BE2C (cell line): Measurements from ENCODE around the gene DPY19L1.
"Not testable (repeated sequence)": the region's sequence is repeated elsewhere in the genome, so short reads cannot be mapped to it uniquely, and the experiment has no call there.

Experiments used
- DNase-seq: peaks from one replicate; pipeline ENCODE4 v3.0.0-alpha.2; 2020
- H3K27me3 ChIP-seq: fragments of 250-450 bp; sonication (Bioruptor Pico); 2 replicates; pipeline ENCODE4 v1.5.1; 2020; ENCODE audit warnings: mild to moderate bottlenecking
- H3K36me3 ChIP-seq: fragments of 250-450 bp; sonication (Bioruptor Pico); 2 replicates; pipeline ENCODE4 v1.5.1; 2020; ENCODE audit warnings: mild to moderate bottlenecking
- H3K4me1 ChIP-seq: fragments of 250-450 bp; sonication (Bioruptor Pico); 2 replicates; pipeline ENCODE4 v1.5.1; 2020
- H3K4me3 ChIP-seq: 2 replicates; pipeline ENCODE4 v1.5.1; 2011; ENCODE audit warnings: low read depth, low read length
- H3K9me3 ChIP-seq: fragments of 250-450 bp; sonication (Bioruptor Pico); 2 replicates; pipeline ENCODE4 v1.5.1; 2020
- TF ChIP-seq, protein P1 (sequence below): IDR thresholded peaks from 2 replicates; pipeline ENCODE4 v1.5.1; 2012; ENCODE audit warnings: mild to moderate bottlenecking, low read depth, low read length

Gene DPY19L1

DNA sequence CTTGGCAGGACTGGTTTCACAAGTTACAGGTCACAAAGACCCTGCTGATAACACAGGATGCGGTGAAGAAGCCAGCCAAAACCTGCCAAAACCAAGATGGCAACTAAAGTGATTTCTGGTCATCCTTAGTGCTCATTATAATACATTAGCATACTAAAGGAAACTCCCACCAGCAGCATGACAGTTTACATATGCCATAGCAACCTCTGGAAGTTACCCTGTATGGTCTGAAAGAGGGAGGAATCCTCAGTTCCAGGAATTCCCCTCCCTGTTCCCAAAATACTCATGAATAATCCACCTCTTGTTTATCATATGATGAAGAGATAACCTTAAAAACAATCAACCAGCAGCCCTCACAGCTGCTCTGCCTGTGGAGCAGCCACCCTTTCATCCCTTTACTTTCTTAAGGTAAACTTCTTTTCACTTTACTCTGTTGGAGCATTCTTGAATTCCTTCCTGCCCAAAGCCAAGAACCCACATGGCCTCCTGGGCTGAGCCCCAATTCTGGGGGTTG is 21.9 kb downstream of the DPY19L1 start:
- Histone ChIP-seq H3K36me3 (peaks cover 5% of the 10 kb centered on the region), H3K27me3 (no peaks in the 10 kb centered on the region), H3K4me3 (no peak overlapping the region), H3K4me1 (no peaks in the 10 kb centered on the region; the same call in 1 of the 2 replicates), H3K9me3 (no peaks in the 10 kb centered on the region)
- no peak for DNase-seq
- TF ChIP-seq, protein P1, sequence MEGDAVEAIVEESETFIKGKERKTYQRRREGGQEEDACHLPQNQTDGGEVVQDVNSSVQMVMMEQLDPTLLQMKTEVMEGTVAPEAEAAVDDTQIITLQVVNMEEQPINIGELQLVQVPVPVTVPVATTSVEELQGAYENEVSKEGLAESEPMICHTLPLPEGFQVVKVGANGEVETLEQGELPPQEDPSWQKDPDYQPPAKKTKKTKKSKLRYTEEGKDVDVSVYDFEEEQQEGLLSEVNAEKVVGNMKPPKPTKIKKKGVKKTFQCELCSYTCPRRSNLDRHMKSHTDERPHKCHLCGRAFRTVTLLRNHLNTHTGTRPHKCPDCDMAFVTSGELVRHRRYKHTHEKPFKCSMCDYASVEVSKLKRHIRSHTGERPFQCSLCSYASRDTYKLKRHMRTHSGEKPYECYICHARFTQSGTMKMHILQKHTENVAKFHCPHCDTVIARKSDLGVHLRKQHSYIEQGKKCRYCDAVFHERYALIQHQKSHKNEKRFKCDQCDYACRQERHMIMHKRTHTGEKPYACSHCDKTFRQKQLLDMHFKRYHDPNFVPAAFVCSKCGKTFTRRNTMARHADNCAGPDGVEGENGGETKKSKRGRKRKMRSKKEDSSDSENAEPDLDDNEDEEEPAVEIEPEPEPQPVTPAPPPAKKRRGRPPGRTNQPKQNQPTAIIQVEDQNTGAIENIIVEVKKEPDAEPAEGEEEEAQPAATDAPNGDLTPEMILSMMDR = no peak

- no peaks in the 10 kb centered on the region for H3K27me3 ChIP-seq
- TF ChIP-seq, protein P1 = no peak
- H3K9me3 ChIP-seq = no peaks in the 10 kb centered on the region
- no peaks in the 10 kb centered on the region for H3K4me1 ChIP-seq
- H3K36me3 ChIP-seq = peaks cover 5% of the 10 kb centered on the region
- DNase-seq = no peak
- H3K4me3 ChIP-seq = no peak overlapping the region
These were observed 25.1 kb downstream of the DPY19L1 start for GRCh38 chr7:35012160-35012559.

GRCh38 chr7:35011085-35011484 is 26.2 kb downstream of the DPY19L1 start:
- no peaks in the 10 kb centered on the region for H3K4me1 ChIP-seq
- no peaks in the 10 kb centered on the region for H3K27me3 ChIP-seq
- TF ChIP-seq, protein P1 = no peak
- H3K36me3 ChIP-seq = no peaks in the 10 kb centered on the region
- no peak overlapping the region for H3K4me3 ChIP-seq
- no peak for DNase-seq
- no peaks in the 10 kb centered on the region for H3K9me3 ChIP-seq

DNA sequence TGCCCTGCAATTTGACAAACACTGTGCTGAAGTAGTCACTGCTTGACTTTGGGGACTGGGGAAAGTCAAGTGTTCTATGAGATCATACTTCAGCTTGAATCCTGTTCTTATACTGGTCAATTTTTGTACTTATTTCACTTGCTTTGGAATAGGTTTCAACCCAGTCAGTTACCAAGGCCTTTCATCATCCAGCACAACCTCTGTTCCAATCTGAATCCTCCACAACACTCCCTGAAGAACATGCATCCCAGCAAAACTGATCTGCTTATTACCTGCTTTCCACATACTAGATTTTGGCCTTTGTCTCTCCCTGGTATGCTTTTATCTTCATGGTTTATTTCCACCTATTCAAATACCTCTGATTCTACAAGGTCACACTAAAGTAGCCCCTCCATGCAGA is 29.5 kb downstream of the DPY19L1 start:
- TF ChIP-seq, protein P1 = no peak
- no peak for DNase-seq
- H3K36me3 ChIP-seq = no peaks in the 10 kb centered on the region
- no peaks in the 10 kb centered on the region for H3K9me3 ChIP-seq
- no peaks in the 10 kb centered on the region for H3K27me3 ChIP-seq
- peaks cover 17% of the 10 kb centered on the region for H3K4me1 ChIP-seq
- no peak overlapping the region for H3K4me3 ChIP-seq

DNA sequence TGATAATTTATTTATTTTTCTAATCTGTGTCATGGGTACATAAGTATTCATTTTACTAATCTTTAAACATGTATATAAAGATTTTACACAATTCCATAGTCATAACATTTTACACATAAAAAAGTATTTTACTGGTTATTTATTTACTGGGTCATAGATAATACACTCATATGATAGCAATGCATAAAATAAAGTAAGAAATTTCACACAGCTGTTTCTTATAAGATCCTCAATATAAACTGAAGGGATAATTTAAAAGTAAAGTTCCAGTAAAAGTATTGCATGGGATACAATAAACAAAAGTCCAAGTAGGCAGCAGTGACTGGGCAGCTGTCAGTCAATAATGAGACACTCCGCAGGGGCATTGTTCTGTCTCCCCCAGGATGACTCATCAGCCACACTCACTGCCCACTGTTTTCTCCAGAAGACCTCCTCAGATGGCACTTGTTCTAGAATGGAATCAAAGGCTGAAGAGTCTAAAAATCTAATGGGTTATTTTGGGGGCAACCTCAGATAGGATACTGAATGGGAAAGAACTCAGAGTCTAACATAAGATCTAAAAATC is 32.7 kb downstream of the DPY19L1 start:
- Histone ChIP-seq H3K4me3 (no peak overlapping the region), H3K9me3 (no peaks in the 10 kb centered on the region; the same call in 1 of the 2 replicates), H3K4me1 (peaks cover 21% of the 10 kb centered on the region), H3K27me3 (no peaks in the 10 kb centered on the region), H3K36me3 (no peaks in the 10 kb centered on the region)
- DNase-seq = peak; percentile 56
- TF ChIP-seq, protein P1 = no peak

DNA sequence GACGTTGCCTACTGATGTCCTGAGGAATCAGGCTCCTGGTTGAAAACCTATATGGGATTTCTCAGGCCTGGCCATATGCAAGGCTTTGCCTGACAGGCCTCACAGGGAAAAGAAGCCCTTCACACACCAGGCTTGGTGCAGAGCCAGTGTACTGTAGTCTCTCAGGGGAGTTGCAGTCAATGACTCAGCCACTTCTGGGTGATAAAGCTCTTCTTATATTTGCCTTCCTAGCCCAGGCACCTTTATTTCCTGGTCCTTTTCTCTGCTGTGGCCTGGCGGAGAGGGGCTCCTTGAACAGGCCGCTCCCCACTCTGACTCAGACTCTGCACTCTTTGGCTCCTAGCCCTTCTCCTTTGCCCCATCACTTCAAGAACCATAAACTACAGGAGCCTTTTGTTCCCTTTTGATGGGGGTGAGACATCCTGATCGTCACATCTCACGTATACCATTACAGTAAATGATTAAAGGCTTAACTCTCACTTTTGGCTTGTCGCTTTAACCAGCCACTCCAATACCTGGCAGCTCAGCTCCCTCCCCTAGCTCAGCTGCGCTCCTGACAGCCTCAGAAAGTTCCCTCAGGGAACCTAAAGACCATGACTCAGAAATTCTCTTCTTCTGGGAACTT is 33.5 kb downstream of the DPY19L1 start:
- H3K9me3 ChIP-seq = no peaks in the 10 kb centered on the region; the same call in 1 of the 2 replicates
- H3K4me1 ChIP-seq = peaks cover 21% of the 10 kb centered on the region
- peak; percentile 83 for DNase-seq
- H3K4me3 ChIP-seq = no peak overlapping the region
- TF ChIP-seq, protein P1 = no peak
- no peaks in the 10 kb centered on the region for H3K27me3 ChIP-seq
- no peaks in the 10 kb centered on the region for H3K36me3 ChIP-seq

DNA sequence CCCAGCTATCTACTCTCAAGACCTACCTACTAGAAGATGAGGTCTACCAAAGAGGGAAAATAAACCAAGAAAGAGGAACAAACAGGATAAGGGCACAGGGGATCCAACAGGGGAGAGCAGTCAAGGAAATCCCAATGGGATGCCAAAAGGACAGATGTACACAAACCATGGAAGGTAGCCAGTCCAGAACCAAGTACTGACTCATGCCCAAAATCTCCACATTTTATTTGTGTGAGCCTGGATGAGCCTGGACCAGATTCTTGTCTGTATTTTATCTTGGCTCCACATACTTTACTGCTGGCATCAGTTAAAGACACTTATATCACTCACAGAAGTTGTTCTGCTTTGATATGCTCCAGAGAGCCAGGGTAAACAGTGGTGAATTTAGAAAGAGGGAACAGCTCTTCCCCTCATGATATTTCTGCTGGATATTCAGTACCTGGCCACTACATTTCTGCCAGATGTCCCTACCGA is 34.1 kb downstream of the DPY19L1 start:
- H3K4me1 ChIP-seq = peaks cover 21% of the 10 kb centered on the region
- not testable (repeated sequence) for DNase-seq, H3K27me3 ChIP-seq, H3K9me3 ChIP-seq, H3K36me3 ChIP-seq, H3K4me3 ChIP-seq

- not testable (repeated sequence) for DNase-seq, H3K27me3 ChIP-seq, H3K4me3 ChIP-seq, H3K9me3 ChIP-seq, H3K4me1 ChIP-seq, H3K36me3 ChIP-seq
These were observed 39.0 kb downstream of the DPY19L1 start for GRCh38 chr7:34998335-34998734.
